Activated naive CD4-positive, alpha-beta T cell treated with anti-CD3 and anti-CD28 coated beads for 36 hours (primary cell): ENCODE results near the gene ALX4. TPM values are rescaled to one million over a fixed set of nuclear protein-coding genes. Genes with fewer than 3 reads are reported as not detected.

Experiments
- CTCF ChIA-PET: fragments of 350-600 bp; sonication (Branson Sonifier 250); formaldehyde crosslinking; loops from one replicate; lab custom pipeline; 2021; ENCODE audit warnings: antibody characterized with exemption; lab: Charles Lee
- DNase-seq: peaks from one replicate; pipeline ENCODE4 v3.0.0-alpha.2; 2020
- H3K27ac Mint-ChIP-seq: one replicate; pipeline ENCODE4 v1.8.0; 2021; ENCODE audit warnings: mild to moderate bottlenecking, mixed read lengths
- H3K27me3 Mint-ChIP-seq: one replicate; pipeline ENCODE4 v1.8.0; 2021; ENCODE audit warnings: low read depth, mixed read lengths
- H3K36me3 Mint-ChIP-seq: one replicate; pipeline ENCODE4 v1.8.0; 2021; ENCODE audit warnings: low read depth, mixed read lengths
- H3K4me1 Mint-ChIP-seq: one replicate; pipeline ENCODE4 v1.8.0; 2021; ENCODE audit warnings: low read depth, mixed read lengths
- H3K4me3 Mint-ChIP-seq: one replicate; pipeline ENCODE4 v1.8.0; 2021; ENCODE audit warnings: mild to moderate bottlenecking, moderate library complexity, mixed read lengths
- H3K9me3 Mint-ChIP-seq: one replicate; pipeline ENCODE4 v1.8.0; 2021; ENCODE audit warnings: mixed read lengths
- intact Hi-C: fragments of 100-400 bp; cut with micrococcal nuclease; formaldehyde crosslinking; loops from one replicate; pipeline ENCODE4 v1.15.1; 2023
- total RNA-seq, 2 experiments: library from RNA; stranded (reverse); gene quantifications; one replicate each; pipeline ENCODE4 v1.2.3, GENCODE V29; 2021

The ALX4 gene
- total RNA-seq, 2 experiments from 2014 or later = not detected

GRCh38 chr11:44345781-44346180 is 35.8 kb upstream of the ALX4 start:
- Mint-ChIP-seq H3K4me1 (no peaks in the 10 kb centered on the region), H3K27ac (no peak overlapping the region), H3K27me3 (peaks cover 15% of the 10 kb centered on the region), H3K36me3 (no peaks in the 10 kb centered on the region), H3K9me3 (no peaks in the 10 kb centered on the region), H3K4me3 (no peak overlapping the region)
- intact Hi-C loops = no loop called here
- CTCF ChIA-PET = no interaction called here
- DNase-seq = no peak

- CTCF ChIA-PET = no interaction called here
- Mint-ChIP-seq H3K27ac (no peak overlapping the region), H3K36me3 (no peaks in the 10 kb centered on the region)
Observed at GRCh38 chr11:44344921-44345320, 35.0 kb upstream of the ALX4 start.

GRCh38 chr11:44344423-44344820 is 34.5 kb upstream of the ALX4 start:
- CTCF ChIA-PET = no interaction called here
- H3K9me3 Mint-ChIP-seq = no peaks in the 10 kb centered on the region
- intact Hi-C loops = no loop called here
- no peak overlapping the region for H3K27ac Mint-ChIP-seq
- H3K36me3 Mint-ChIP-seq = no peaks in the 10 kb centered on the region
- H3K4me1 Mint-ChIP-seq = no peaks in the 10 kb centered on the region
- H3K4me3 Mint-ChIP-seq = no peak overlapping the region
- H3K27me3 Mint-ChIP-seq = peaks cover 13% of the 10 kb centered on the region
- DNase-seq = no peak

More at GRCh38 chr11:44344921-44345320, 35.0 kb upstream of the ALX4 start:
- Mint-ChIP-seq H3K4me3 (no peak overlapping the region), H3K9me3 (no peaks in the 10 kb centered on the region), H3K4me1 (no peaks in the 10 kb centered on the region), H3K27me3 (peaks cover 13% of the 10 kb centered on the region)
- DNase-seq = no peak
- intact Hi-C loops = no loop called here

- H3K36me3 Mint-ChIP-seq = no peaks in the 10 kb centered on the region
- peaks cover 12% of the 10 kb centered on the region for H3K27me3 Mint-ChIP-seq
- intact Hi-C loops = no loop called here
- H3K4me1 Mint-ChIP-seq = no peaks in the 10 kb centered on the region
- H3K9me3 Mint-ChIP-seq = no peaks in the 10 kb centered on the region
- CTCF ChIA-PET = interaction anchor here (0.7 kb wide), 1 partner anchor 192 kb away, joined by 3 read pairs; no protein-coding TSS in a partner anchor
- H3K27ac Mint-ChIP-seq = no peak overlapping the region
- DNase-seq = no peak
- H3K4me3 Mint-ChIP-seq = no peak overlapping the region
Observed at GRCh38 chr11:44343778-44344422, 34.0 kb upstream of the ALX4 start.

- intact Hi-C loops = no loop called here
- CTCF ChIA-PET = no interaction called here
- Mint-ChIP-seq H3K4me1 (no peaks in the 10 kb centered on the region), H3K27ac (no peak overlapping the region), H3K4me3 (no peak overlapping the region), H3K27me3 (peaks cover 16% of the 10 kb centered on the region), H3K9me3 (no peaks in the 10 kb centered on the region), H3K36me3 (no peaks in the 10 kb centered on the region)
- DNase-seq = no peak
Observed at GRCh38 chr11:44342616-44343015, 32.7 kb upstream of the ALX4 start.

GRCh38 chr11:44340656-44341055 is 30.7 kb upstream of the ALX4 start:
- H3K9me3 Mint-ChIP-seq = no peaks in the 10 kb centered on the region
- peaks cover 32% of the 10 kb centered on the region for H3K27me3 Mint-ChIP-seq
- H3K4me1 Mint-ChIP-seq = no peaks in the 10 kb centered on the region
- H3K4me3 Mint-ChIP-seq = no peak overlapping the region
- CTCF ChIA-PET = interaction anchor here (0.7 kb wide), 1 partner anchor 141 kb away, joined by 3 read pairs; no protein-coding TSS in a partner anchor
- intact Hi-C loops = no loop called here
- no peak overlapping the region for H3K27ac Mint-ChIP-seq
- no peak for DNase-seq
- H3K36me3 Mint-ChIP-seq = no peaks in the 10 kb centered on the region

- intact Hi-C loops = no loop called here
- Mint-ChIP-seq H3K27ac (no peak overlapping the region), H3K9me3 (no peaks in the 10 kb centered on the region), H3K4me1 (peaks cover 2% of the 10 kb centered on the region), H3K4me3 (no peak overlapping the region), H3K36me3 (no peaks in the 10 kb centered on the region), H3K27me3 (peaks cover 39% of the 10 kb centered on the region)
- CTCF ChIA-PET = no interaction called here
- DNase-seq = no peak
Observed at GRCh38 chr11:44339530-44339883, 29.6 kb upstream of the ALX4 start.

- H3K9me3 Mint-ChIP-seq = no peaks in the 10 kb centered on the region
- no peak overlapping the region for H3K27ac Mint-ChIP-seq
- peaks cover 39% of the 10 kb centered on the region for H3K27me3 Mint-ChIP-seq
- CTCF ChIA-PET = no interaction called here
- intact Hi-C loops = no loop called here
- no peaks in the 10 kb centered on the region for H3K36me3 Mint-ChIP-seq
- no peak for DNase-seq
- H3K4me1 Mint-ChIP-seq = peaks cover 2% of the 10 kb centered on the region
- no peak overlapping the region for H3K4me3 Mint-ChIP-seq
Observed at GRCh38 chr11:44338698-44339529, 29.0 kb upstream of the ALX4 start.

- Mint-ChIP-seq H3K27me3 (peaks cover 43% of the 10 kb centered on the region), H3K9me3 (no peaks in the 10 kb centered on the region), H3K27ac (no peak overlapping the region), H3K36me3 (no peaks in the 10 kb centered on the region), H3K4me3 (no peak overlapping the region), H3K4me1 (peaks cover 2% of the 10 kb centered on the region)
- CTCF ChIA-PET = no interaction called here
- intact Hi-C loops = no loop called here
- no peak for DNase-seq
Observed at GRCh38 chr11:44338026-44338425, 28.1 kb upstream of the ALX4 start.

GRCh38 chr11:44335919-44336318 is 26.0 kb upstream of the ALX4 start:
- Mint-ChIP-seq H3K4me1 (peaks cover 2% of the 10 kb centered on the region), H3K9me3 (no peaks in the 10 kb centered on the region), H3K27me3 (peaks cover 48% of the 10 kb centered on the region), H3K4me3 (no peak overlapping the region), H3K36me3 (no peaks in the 10 kb centered on the region), H3K27ac (no peak overlapping the region)
- intact Hi-C loops = no loop called here
- CTCF ChIA-PET = no interaction called here
- DNase-seq = no peak

GRCh38 chr11:44335052-44335760 is 25.3 kb upstream of the ALX4 start:
- H3K36me3 Mint-ChIP-seq = no peaks in the 10 kb centered on the region
- CTCF ChIA-PET = no interaction called here
- H3K9me3 Mint-ChIP-seq = no peaks in the 10 kb centered on the region
- peaks cover 53% of the 10 kb centered on the region for H3K27me3 Mint-ChIP-seq
- no peak overlapping the region for H3K27ac Mint-ChIP-seq
- H3K4me3 Mint-ChIP-seq = no peak overlapping the region
- intact Hi-C loops = no loop called here
- peaks cover 2% of the 10 kb centered on the region for H3K4me1 Mint-ChIP-seq
- DNase-seq = no peak

GRCh38 chr11:44334356-44335004 is 24.5 kb upstream of the ALX4 start:
- Mint-ChIP-seq H3K4me1 (peaks cover 2% of the 10 kb centered on the region), H3K27me3 (peaks cover 52% of the 10 kb centered on the region), H3K36me3 (no peaks in the 10 kb centered on the region), H3K9me3 (no peaks in the 10 kb centered on the region), H3K4me3 (no peak overlapping the region), H3K27ac (no peak overlapping the region)
- no peak for DNase-seq
- intact Hi-C loops = no loop called here
- CTCF ChIA-PET = interaction anchor here (1.4 kb wide), 1 partner anchor 10 kb away, joined by 4 read pairs; no protein-coding TSS in a partner anchor
